ENCODE measurements around the gene VRK2. TPM values are rescaled to one million over a fixed set of nuclear protein-coding genes. Genes with fewer than 3 reads are reported as not detected.

VRK2 gene
- total and polyA plus RNA-seq, 10 of the 15 experiments (the other 5 are each of a cell fraction or from before 2014, with no cell fraction given) = 26.5 to 78.0 (median 57.3) TPM

- Histone ChIP-seq H3K9ac (ENCODE audit: control insufficient read depth, insufficient read depth, low read length) (no peak overlapping the region), H4K20me1 (ENCODE audit: control insufficient read depth, insufficient read depth) (no peaks in the 10 kb centered on the region), H3K9me3 (replicated peaks; ENCODE audit: control insufficient read depth, insufficient read depth, low read length) (no peaks in the 10 kb centered on the region), H3K4me2 (ENCODE audit: control insufficient read depth, insufficient read depth) (no peak overlapping the region), H2AFZ (ENCODE audit: control insufficient read depth, low read depth, low read length) (no peak overlapping the region), H3K79me2 (ENCODE audit: control insufficient read depth, insufficient read depth, low read length) (peaks cover 55% of the 10 kb centered on the region), H3K4me3 (no peak overlapping the region), H3K36me3 (ENCODE audit: control insufficient read depth in 2 of 2, insufficient read depth in 2 of 2, low read length in 1 of 2) (0 out of 4 replicates have a peak, but pooled peaks cover 0 to 3% of the 10 kb centered on the region in 2 experiments), H3K4me1 (ENCODE audit: control insufficient read depth, insufficient read depth, low read length) (peaks cover 6% of the 10 kb centered on the region), H3K27me3 (replicated peaks in 1 of 2; ENCODE audit: control insufficient read depth in 2 of 2, insufficient read depth in 2 of 2, low read length in 1 of 2) (no peaks in the 10 kb centered on the region), H3K27ac (ENCODE audit: control insufficient read depth, insufficient read depth) (no peak overlapping the region)
- CTCF ChIA-PET = interaction anchor here (0.7 to 2.0 kb wide), 3 partner anchors 11 to 175 kb away, joined by 4 to 7 read pairs (median 4); no protein-coding TSS in a partner anchor
- POLR2A ChIA-PET = interaction anchor here (0.9 to 3.8 kb wide), 2 partner anchors 9 kb away, joined by 3 to 14 read pairs; no protein-coding TSS in a partner anchor
- intact Hi-C loops (cut with micrococcal nuclease; ENCODE audit: unreplicated experiment) (no loop called here), in situ Hi-C loops (cut with MboI) (no loop called here)
- FAIRE-seq (no peak), DNase-seq (ENCODE audit: low read depth, low spot score) (no peak), ATAC-seq (no peak)
- SMC1A ChIA-PET (ENCODE audit: uncharacterized antibody, unreplicated experiment) = interaction anchor here (0.6 to 5.9 kb wide), 21 partner anchors 9 to 305 kb away, joined by 3 to 61 read pairs (median 4); partner anchors contain the start of gene VRK2
- BruUV-seq (replicated peaks) = no TSS peak
- TF ChIP-seq ATF7 (IDR thresholded peaks at IDR 0.05; ENCODE audit: low read depth) (0 out of 2 replicates have a peak, but pooled peaks have one; percentile 34), RELB (IDR thresholded peaks at IDR 0.05; ENCODE audit: low read depth) (no peak), SMAD1 (IDR thresholded peaks at IDR 0.05; ENCODE audit: low read depth, partially characterized antibody) (no peak), CREB1 (IDR thresholded peaks at IDR 0.05; ENCODE audit: low read depth) (no peak), CHD1 (IDR thresholded peaks at IDR 0.05; ENCODE audit: low read depth, low read length) (no peak), ZSCAN29 (IDR thresholded peaks at IDR 0.05) (no peak)
- 100% methylated on average over 1 of the region's 1 CpG for WGBS (ENCODE audit: insufficient coverage, insufficient replicate concordance, low lambda C conversion rate, missing lambda C conversion rate)
- RAD21 ChIA-PET (ENCODE audit: unreplicated experiment) = interaction anchor here (0.6 to 2.3 kb wide), 6 partner anchors 9 to 186 kb away, joined by 3 to 13 read pairs (median 4); no protein-coding TSS in a partner anchor
These were observed 6.4 kb downstream of the VRK2 start for GRCh38 chr2:58052978-58053377.
